Neural crest cell (in vitro differentiated cells): ENCODE data around the gene PDSS1. TPM values are rescaled to one million over a fixed set of nuclear protein-coding genes. Genes with fewer than 3 reads are reported as not detected.

Source experiments
- DNase-seq: peaks from one replicate; pipeline ENCODE4 v3.0.0; 2021; ENCODE audit warnings: low read depth, mixed read lengths, low spot score
- H3K27ac Mint-ChIP-seq: one replicate; pipeline ENCODE4 v1.8.0; 2021; ENCODE audit warnings: mild to moderate bottlenecking, mixed read lengths; ENCODE audit not compliant: unreplicated experiment
- H3K27me3 Mint-ChIP-seq: 2 replicates; pipeline ENCODE4 v1.8.0; 2021; ENCODE audit warnings: low read depth, mild to moderate bottlenecking, mixed read lengths
- H3K36me3 Mint-ChIP-seq: 2 replicates; pipeline ENCODE4 v1.8.0; 2021; ENCODE audit warnings: low read depth, mild to moderate bottlenecking, mixed read lengths
- H3K4me1 Mint-ChIP-seq: 2 replicates; pipeline ENCODE4 v1.8.0; 2021; ENCODE audit warnings: mixed read lengths
- H3K4me3 Mint-ChIP-seq: one replicate; pipeline ENCODE4 v1.8.0; 2021; ENCODE audit warnings: mild to moderate bottlenecking, mixed read lengths
- H3K9me3 Mint-ChIP-seq: 2 replicates; pipeline ENCODE4 v1.8.0; 2021; ENCODE audit warnings: mixed read lengths
- CTCF ChIP-seq: fragments of 200-600 bp; sonication (generic); conservative IDR thresholded peaks from 2 replicates; pipeline ENCODE4 v1.5.0; 2021; ENCODE audit warnings: antibody characterized with exemption, mild to moderate bottlenecking
- total RNA-seq: library from RNA; stranded (reverse); gene quantifications from 2 replicates; pipeline ENCODE4 v1.2.1, GENCODE V29; 2021

Gene PDSS1
- total RNA-seq, 1 donor from 2014 or later, result 16.7 TPM

GRCh38 chr10:26714415-26715136 is 17.1 kb downstream of the PDSS1 start:
- no peak for TF ChIP-seq CTCF
- Mint-ChIP-seq H3K27me3 (no peaks in the 10 kb centered on the region), H3K27ac (no peak overlapping the region), H3K36me3 (peaks cover 3% of the 10 kb centered on the region), H3K4me1 (no peaks in the 10 kb centered on the region), H3K9me3 (no peaks in the 10 kb centered on the region), H3K4me3 (no peak overlapping the region)
- no peak for DNase-seq

- H3K4me1 Mint-ChIP-seq, result no peaks in the 10 kb centered on the region
- no peak overlapping the region for H3K4me3 Mint-ChIP-seq
- H3K36me3 Mint-ChIP-seq, result peaks cover 3% of the 10 kb centered on the region
- H3K9me3 Mint-ChIP-seq, result no peaks in the 10 kb centered on the region
- no peaks in the 10 kb centered on the region for H3K27me3 Mint-ChIP-seq
- no peak overlapping the region for H3K27ac Mint-ChIP-seq
- DNase-seq, result no peak
- TF ChIP-seq CTCF, result no peak
These were observed 17.6 kb downstream of the PDSS1 start for GRCh38 chr10:26715137-26715487.

- H3K4me3 Mint-ChIP-seq, result no peak overlapping the region
- H3K27me3 Mint-ChIP-seq, result no peaks in the 10 kb centered on the region
- no peaks in the 10 kb centered on the region for H3K4me1 Mint-ChIP-seq
- H3K27ac Mint-ChIP-seq, result no peak overlapping the region
- DNase-seq, result no peak
- peaks cover 3% of the 10 kb centered on the region for H3K36me3 Mint-ChIP-seq
- no peak for TF ChIP-seq CTCF
- no peaks in the 10 kb centered on the region for H3K9me3 Mint-ChIP-seq
These were observed 20.0 kb downstream of the PDSS1 start for GRCh38 chr10:26717476-26717875.

GRCh38 chr10:26721561-26721960 is 24.1 kb downstream of the PDSS1 start:
- H3K4me3 Mint-ChIP-seq, result no peak overlapping the region
- no peaks in the 10 kb centered on the region for H3K9me3 Mint-ChIP-seq
- H3K27me3 Mint-ChIP-seq, result no peaks in the 10 kb centered on the region
- H3K27ac Mint-ChIP-seq, result no peak overlapping the region
- no peaks in the 10 kb centered on the region for H3K4me1 Mint-ChIP-seq
- no peak for DNase-seq
- H3K36me3 Mint-ChIP-seq, result peaks cover 5% of the 10 kb centered on the region
- TF ChIP-seq CTCF, result no peak

- peaks cover 5% of the 10 kb centered on the region for H3K36me3 Mint-ChIP-seq
- H3K27ac Mint-ChIP-seq, result no peak overlapping the region
- DNase-seq, result no peak
- H3K4me3 Mint-ChIP-seq, result no peak overlapping the region
- H3K9me3 Mint-ChIP-seq, result no peaks in the 10 kb centered on the region
- no peak for TF ChIP-seq CTCF
- no peaks in the 10 kb centered on the region for H3K4me1 Mint-ChIP-seq
- no peaks in the 10 kb centered on the region for H3K27me3 Mint-ChIP-seq
These were observed 25.5 kb downstream of the PDSS1 start for GRCh38 chr10:26723016-26723415.
